Measurements from ENCODE around the gene MAP1LC3B2. TPM values are rescaled to one million over a fixed set of nuclear protein-coding genes. Genes with fewer than 3 reads are reported as not detected.

The MAP1LC3B2 gene
- total and polyA plus RNA-seq, 2 of the 8 experiments (the other 6 are each of a cell fraction or from before 2014, with no cell fraction given): 0.39 to 1.5 TPM

GRCh38 chr12:116524964-116525379, 34.2 kb upstream of the MAP1LC3B2 start (continued):
- TF ChIP-seq, protein P1, sequence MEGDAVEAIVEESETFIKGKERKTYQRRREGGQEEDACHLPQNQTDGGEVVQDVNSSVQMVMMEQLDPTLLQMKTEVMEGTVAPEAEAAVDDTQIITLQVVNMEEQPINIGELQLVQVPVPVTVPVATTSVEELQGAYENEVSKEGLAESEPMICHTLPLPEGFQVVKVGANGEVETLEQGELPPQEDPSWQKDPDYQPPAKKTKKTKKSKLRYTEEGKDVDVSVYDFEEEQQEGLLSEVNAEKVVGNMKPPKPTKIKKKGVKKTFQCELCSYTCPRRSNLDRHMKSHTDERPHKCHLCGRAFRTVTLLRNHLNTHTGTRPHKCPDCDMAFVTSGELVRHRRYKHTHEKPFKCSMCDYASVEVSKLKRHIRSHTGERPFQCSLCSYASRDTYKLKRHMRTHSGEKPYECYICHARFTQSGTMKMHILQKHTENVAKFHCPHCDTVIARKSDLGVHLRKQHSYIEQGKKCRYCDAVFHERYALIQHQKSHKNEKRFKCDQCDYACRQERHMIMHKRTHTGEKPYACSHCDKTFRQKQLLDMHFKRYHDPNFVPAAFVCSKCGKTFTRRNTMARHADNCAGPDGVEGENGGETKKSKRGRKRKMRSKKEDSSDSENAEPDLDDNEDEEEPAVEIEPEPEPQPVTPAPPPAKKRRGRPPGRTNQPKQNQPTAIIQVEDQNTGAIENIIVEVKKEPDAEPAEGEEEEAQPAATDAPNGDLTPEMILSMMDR (IDR thresholded peaks at IDR 0.05; ENCODE audit: control extremely low read depth in 1 of 3, insufficient read depth in 1 of 3, low read depth in 1 of 3, low read length in 3 of 3): peak in 1 of 3 experiments; percentile 10; a peak in 2 of 4 replicates
- no peak for TF ChIP-seq EZH2 (IDR thresholded peaks at IDR 0.05; ENCODE audit: low read depth, low read length, severe bottlenecking)
- TF ChIP-seq SIRT6 (IDR thresholded peaks at IDR 0.05; ENCODE audit: low read length): no peak
- TF ChIP-seq POLR2AphosphoS5 (IDR thresholded peaks at IDR 0.05; ENCODE audit: low read depth, low read length): no peak
- no peak for TF ChIP-seq TCF12 (IDR thresholded peaks at IDR 0.05; ENCODE audit: low read depth, low read length)
- no peak for TF ChIP-seq SP2 (IDR thresholded peaks at IDR 0.05; ENCODE audit: low read length)
- peak; percentile 27 to 47; a peak in 3 of 4 replicates for TF ChIP-seq RAD21 (IDR thresholded peaks at IDR 0.05 in 1 of 2, conservative IDR thresholded peaks at IDR 0.05 in 1 of 2; ENCODE audit: low read depth in 2 of 2, low read length in 2 of 2)
- peak; percentile 97 for TF ChIP-seq JUND (IDR thresholded peaks at IDR 0.05; ENCODE audit: low read length)
- peak; percentile 74 for TF ChIP-seq TEAD4 (IDR thresholded peaks at IDR 0.05; ENCODE audit: low read depth, low read length)
- TF ChIP-seq EP300 (IDR thresholded peaks at IDR 0.05; ENCODE audit: borderline replicate concordance in 1 of 2, low read depth in 2 of 2, low read length in 2 of 2): no peak
- TF ChIP-seq POLR2A (IDR thresholded peaks at IDR 0.05; ENCODE audit: control extremely low read depth in 1 of 2, low read depth in 2 of 2, low read length in 2 of 2): no peak
- peak; percentile 79 for TF ChIP-seq JUN (IDR thresholded peaks at IDR 0.05; ENCODE audit: low read depth, low read length)
- no peak for TF ChIP-seq GABPA (IDR thresholded peaks at IDR 0.05; ENCODE audit: borderline replicate concordance, insufficient read depth, low read length)
- TF ChIP-seq, protein P2, sequence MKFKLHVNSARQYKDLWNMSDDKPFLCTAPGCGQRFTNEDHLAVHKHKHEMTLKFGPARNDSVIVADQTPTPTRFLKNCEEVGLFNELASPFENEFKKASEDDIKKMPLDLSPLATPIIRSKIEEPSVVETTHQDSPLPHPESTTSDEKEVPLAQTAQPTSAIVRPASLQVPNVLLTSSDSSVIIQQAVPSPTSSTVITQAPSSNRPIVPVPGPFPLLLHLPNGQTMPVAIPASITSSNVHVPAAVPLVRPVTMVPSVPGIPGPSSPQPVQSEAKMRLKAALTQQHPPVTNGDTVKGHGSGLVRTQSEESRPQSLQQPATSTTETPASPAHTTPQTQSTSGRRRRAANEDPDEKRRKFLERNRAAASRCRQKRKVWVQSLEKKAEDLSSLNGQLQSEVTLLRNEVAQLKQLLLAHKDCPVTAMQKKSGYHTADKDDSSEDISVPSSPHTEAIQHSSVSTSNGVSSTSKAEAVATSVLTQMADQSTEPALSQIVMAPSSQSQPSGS (IDR thresholded peaks at IDR 0.05; ENCODE audit: low read length): peak; percentile 40; the same call in 1 of the 2 replicates
- TF ChIP-seq CREB1 (IDR thresholded peaks at IDR 0.05): no peak
- TF ChIP-seq GTF2F1 (IDR thresholded peaks at IDR 0.05; ENCODE audit: borderline replicate concordance, low read depth, low read length): no peak
- TF ChIP-seq PHF8 (conservative IDR thresholded peaks at IDR 0.05; ENCODE audit: low read depth, low read length): no peak
- TF ChIP-seq RFX5 (IDR thresholded peaks at IDR 0.05; ENCODE audit: borderline replicate concordance, low read depth, low read length): no peak
- no peak for TF ChIP-seq NRF1 (IDR thresholded peaks at IDR 0.05; ENCODE audit: low read depth, low read length)
- no peak for TF ChIP-seq SIX5 (IDR thresholded peaks at IDR 0.05; ENCODE audit: low read depth, low read length)
- no peak for TF ChIP-seq CBX8 (IDR thresholded peaks at IDR 0.05; ENCODE audit: borderline replicate concordance, low read depth, low read length)
- TF ChIP-seq TAF7 (optimal IDR thresholded peaks at IDR 0.05; ENCODE audit: borderline replicate concordance, low read depth, low read length): no peak

Measured in H1 (cell line).